Measurements from ENCODE around the gene GANAB.
"Not testable (repeated sequence)": the region's sequence is repeated elsewhere in the genome, so short reads cannot be mapped to it uniquely, and the experiment has no call there.

The GANAB gene

DNA sequence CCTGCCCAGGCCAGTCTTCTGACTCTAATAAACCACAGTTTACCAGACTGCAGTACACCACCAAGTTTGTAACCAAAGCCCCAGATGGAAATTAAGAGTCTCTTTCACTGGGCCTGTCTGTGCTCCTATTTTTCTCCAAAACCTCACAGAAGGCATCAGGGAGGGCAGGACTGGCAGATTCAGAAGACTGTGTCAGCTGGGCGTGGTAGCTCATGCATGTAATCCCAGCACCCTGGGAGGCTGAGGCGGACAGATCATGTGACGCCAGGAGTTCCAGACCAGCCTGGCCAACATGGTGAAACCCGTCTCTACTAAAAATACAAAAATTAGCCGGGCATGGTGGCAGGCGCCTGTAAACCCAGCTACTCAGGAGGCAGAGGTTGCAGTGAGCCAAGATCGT is 61.1 kb downstream of the GANAB start:
- H3K27me3 ChIP-seq (ENCODE audit: insufficient read depth, low read length); H3K27ac ChIP-seq (ENCODE audit: low read depth, low read length); H2AFZ ChIP-seq (ENCODE audit: low read length, unreplicated experiment); H3K4me3 ChIP-seq (ENCODE audit: low read depth, low read length): not testable (repeated sequence)
- Histone ChIP-seq H3K36me3 (ENCODE audit: insufficient read depth, low read length) (peaks cover 15% of the 10 kb centered on the region; the same call in 1 of the 2 replicates), H3K4me1 (ENCODE audit: control insufficient read depth, insufficient read depth, low read length, unreplicated experiment) (peaks cover 18% of the 10 kb centered on the region), H3K79me2 (ENCODE audit: control insufficient read depth, insufficient read depth, low read length, unreplicated experiment) (peaks cover 22% of the 10 kb centered on the region)

DNA sequence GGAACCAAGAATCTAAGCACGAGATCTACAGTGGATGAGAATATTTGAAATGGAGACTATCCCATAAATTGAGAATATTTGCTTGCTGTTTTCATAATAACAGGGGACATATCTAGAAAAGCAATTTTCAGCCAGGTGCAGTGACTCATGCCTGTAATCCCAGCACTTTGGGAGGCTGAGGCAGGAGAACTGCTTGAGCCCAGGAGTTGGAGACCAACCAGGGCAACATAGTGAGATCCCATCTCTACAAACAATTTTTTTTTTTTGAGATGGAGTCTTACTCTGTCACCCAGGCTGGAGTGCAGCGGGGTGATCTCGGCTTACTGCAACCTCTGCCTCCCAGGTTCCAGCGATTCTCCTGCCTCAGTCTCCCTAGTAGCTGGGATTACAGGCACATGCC is 64.7 kb downstream of the GANAB start:
- H2AFZ ChIP-seq (ENCODE audit: low read length, unreplicated experiment); H3K4me1 ChIP-seq (ENCODE audit: control insufficient read depth, insufficient read depth, low read length, unreplicated experiment); H3K27me3 ChIP-seq (ENCODE audit: insufficient read depth, low read length); H3K27ac ChIP-seq (ENCODE audit: low read depth, low read length); H3K79me2 ChIP-seq (ENCODE audit: control insufficient read depth, insufficient read depth, low read length, unreplicated experiment); H3K4me3 ChIP-seq (ENCODE audit: low read depth, low read length): not testable (repeated sequence)
- H3K36me3 ChIP-seq (ENCODE audit: insufficient read depth, low read length), result peaks cover 15% of the 10 kb centered on the region; the same call in 1 of the 2 replicates

GRCh38 chr11:62580959-62581715 is 65.3 kb downstream of the GANAB start:
- peaks cover 13% of the 10 kb centered on the region; the same call in 1 of the 2 replicates for H3K36me3 ChIP-seq (ENCODE audit: insufficient read depth, low read length)
- H3K4me3 ChIP-seq (ENCODE audit: low read depth, low read length), result no peak overlapping the region
- no peaks in the 10 kb centered on the region for H3K27me3 ChIP-seq (ENCODE audit: insufficient read depth, low read length)
- no peak overlapping the region for H2AFZ ChIP-seq (ENCODE audit: low read length, unreplicated experiment)
- peaks cover 14% of the 10 kb centered on the region for H3K79me2 ChIP-seq (ENCODE audit: control insufficient read depth, insufficient read depth, low read length, unreplicated experiment)
- no peak overlapping the region for H3K27ac ChIP-seq (ENCODE audit: low read depth, low read length)
- H3K4me1 ChIP-seq (ENCODE audit: control insufficient read depth, insufficient read depth, low read length, unreplicated experiment), result peaks cover 12% of the 10 kb centered on the region

DNA sequence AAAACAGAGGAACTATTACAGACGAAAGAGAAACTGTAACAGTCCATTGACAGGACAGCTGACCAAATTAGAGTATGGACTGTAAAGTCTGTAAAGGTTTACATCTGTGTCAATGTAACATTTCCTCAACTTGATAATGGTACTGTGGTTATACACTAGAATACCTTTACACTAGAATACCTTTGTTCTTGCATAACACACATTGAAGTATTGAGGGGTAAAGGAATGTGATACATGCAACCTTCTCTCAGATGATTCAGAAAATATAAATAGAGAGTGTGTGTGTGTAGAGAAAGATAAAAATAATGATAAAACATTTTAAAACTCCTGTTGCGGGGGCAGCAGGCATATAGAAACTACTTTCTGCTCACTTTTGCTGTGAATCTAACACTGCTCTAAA is 67.2 kb downstream of the GANAB start:
- Histone ChIP-seq H3K4me3 (ENCODE audit: low read depth, low read length) (no peak overlapping the region), H3K27ac (ENCODE audit: low read depth, low read length) (no peak overlapping the region), H3K27me3 (ENCODE audit: insufficient read depth, low read length) (no peaks in the 10 kb centered on the region), H3K36me3 (ENCODE audit: insufficient read depth, low read length) (peaks cover 12% of the 10 kb centered on the region; the same call in 1 of the 2 replicates), H2AFZ (ENCODE audit: low read length, unreplicated experiment) (no peak overlapping the region), H3K79me2 (ENCODE audit: control insufficient read depth, insufficient read depth, low read length, unreplicated experiment) (peaks cover 25% of the 10 kb centered on the region), H3K4me1 (ENCODE audit: control insufficient read depth, insufficient read depth, low read length, unreplicated experiment) (peaks cover 24% of the 10 kb centered on the region)

GRCh38 chr11:62578541-62578940 is 67.9 kb downstream of the GANAB start:
- no peak overlapping the region for H3K27ac ChIP-seq (ENCODE audit: low read depth, low read length)
- H3K27me3 ChIP-seq (ENCODE audit: insufficient read depth, low read length), result no peaks in the 10 kb centered on the region
- H3K36me3 ChIP-seq (ENCODE audit: insufficient read depth, low read length), result peaks cover 8% of the 10 kb centered on the region; the same call in 1 of the 2 replicates
- peaks cover 27% of the 10 kb centered on the region for H3K79me2 ChIP-seq (ENCODE audit: control insufficient read depth, insufficient read depth, low read length, unreplicated experiment)
- no peak overlapping the region for H2AFZ ChIP-seq (ENCODE audit: low read length, unreplicated experiment)
- no peak overlapping the region for H3K4me3 ChIP-seq (ENCODE audit: low read depth, low read length)
- peaks cover 24% of the 10 kb centered on the region for H3K4me1 ChIP-seq (ENCODE audit: control insufficient read depth, insufficient read depth, low read length, unreplicated experiment)

DNA sequence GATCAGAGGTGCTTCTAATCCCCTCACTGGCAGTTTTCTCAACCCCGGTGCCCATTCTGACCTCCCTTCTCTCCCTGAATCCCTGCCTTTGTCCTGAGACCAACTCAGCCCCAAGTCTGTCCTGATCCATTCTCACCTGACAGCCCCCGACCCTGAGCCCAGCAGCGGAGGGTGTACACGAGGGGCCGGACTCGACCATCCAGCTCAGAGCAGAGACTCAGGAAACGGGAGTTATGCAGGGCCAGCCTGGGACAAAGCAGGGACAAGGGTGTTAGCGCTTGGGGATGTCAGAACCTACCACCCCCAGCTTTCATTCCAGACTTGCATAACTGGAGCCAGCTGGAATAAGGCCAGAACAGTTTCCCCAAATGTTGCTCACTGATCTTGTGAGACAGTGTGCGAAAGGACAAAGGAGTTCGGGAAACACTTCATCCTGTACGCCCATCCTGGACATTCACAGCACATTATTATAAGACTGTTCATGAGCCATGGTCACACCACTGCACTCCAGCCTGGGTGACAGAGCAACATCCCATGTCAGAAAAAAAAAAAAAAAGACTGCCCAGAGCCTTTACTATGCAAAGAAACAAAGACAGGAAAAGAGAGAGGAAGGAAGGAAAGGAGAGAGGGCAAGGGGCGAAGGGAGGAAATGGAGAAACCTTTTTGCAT is 69.2 kb downstream of the GANAB start:
- Histone ChIP-seq H3K27me3 (ENCODE audit: insufficient read depth, low read length) (no peaks in the 10 kb centered on the region), H3K79me2 (ENCODE audit: control insufficient read depth, insufficient read depth, low read length, unreplicated experiment) (peaks cover 40% of the 10 kb centered on the region), H3K36me3 (ENCODE audit: insufficient read depth, low read length) (peaks cover 10% of the 10 kb centered on the region; the same call in 1 of the 2 replicates), H3K27ac (ENCODE audit: low read depth, low read length) (peak overlapping the region; percentile 38; the same call in 1 of the 2 replicates), H3K4me1 (ENCODE audit: control insufficient read depth, insufficient read depth, low read length, unreplicated experiment) (peaks cover 27% of the 10 kb centered on the region), H3K4me3 (ENCODE audit: low read depth, low read length) (no peak overlapping the region), H2AFZ (ENCODE audit: low read length, unreplicated experiment) (no peak overlapping the region)

GRCh38 chr11:62575837-62576236 is 70.6 kb downstream of the GANAB start:
- H3K27me3 ChIP-seq (ENCODE audit: insufficient read depth, low read length), result no peaks in the 10 kb centered on the region
- no peak overlapping the region for H3K27ac ChIP-seq (ENCODE audit: low read depth, low read length)
- peaks cover 40% of the 10 kb centered on the region for H3K4me1 ChIP-seq (ENCODE audit: control insufficient read depth, insufficient read depth, low read length, unreplicated experiment)
- peaks cover 19% of the 10 kb centered on the region; the same call in 1 of the 2 replicates for H3K36me3 ChIP-seq (ENCODE audit: insufficient read depth, low read length)
- peaks cover 54% of the 10 kb centered on the region for H3K79me2 ChIP-seq (ENCODE audit: control insufficient read depth, insufficient read depth, low read length, unreplicated experiment)
- H2AFZ ChIP-seq (ENCODE audit: low read length, unreplicated experiment), result no peak overlapping the region
- H3K4me3 ChIP-seq (ENCODE audit: low read depth, low read length), result peak overlapping the region; percentile 86

DNA sequence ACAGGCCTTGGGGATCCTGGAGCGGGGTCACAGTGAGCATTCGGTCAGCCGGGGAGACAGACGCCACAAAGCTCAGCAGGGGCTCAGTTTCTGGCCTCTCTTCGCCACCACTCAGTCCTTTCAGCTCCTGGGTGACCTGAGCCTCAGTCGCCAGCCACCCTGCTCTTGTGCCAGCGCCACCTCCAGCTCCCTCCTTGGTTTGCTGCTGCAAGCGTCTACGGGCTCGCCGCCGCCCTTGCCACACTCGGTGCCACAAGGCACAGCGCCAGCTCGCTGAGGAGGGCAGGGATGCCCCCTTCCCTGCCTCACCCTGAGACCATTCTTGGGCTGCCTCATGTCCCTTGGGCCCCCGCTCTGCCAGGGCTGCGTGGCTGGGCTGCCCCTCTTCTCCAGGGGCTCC is 71.3 kb downstream of the GANAB start:
- Histone ChIP-seq H3K79me2 (ENCODE audit: control insufficient read depth, insufficient read depth, low read length, unreplicated experiment) (peaks cover 61% of the 10 kb centered on the region), H3K27ac (ENCODE audit: low read depth, low read length) (peak overlapping the region; percentile 80), H2AFZ (ENCODE audit: low read length, unreplicated experiment) (no peak overlapping the region), H3K36me3 (ENCODE audit: insufficient read depth, low read length) (peaks cover 19% of the 10 kb centered on the region; the same call in 1 of the 2 replicates), H3K4me1 (ENCODE audit: control insufficient read depth, insufficient read depth, low read length, unreplicated experiment) (peaks cover 44% of the 10 kb centered on the region), H3K27me3 (ENCODE audit: insufficient read depth, low read length) (no peaks in the 10 kb centered on the region), H3K4me3 (ENCODE audit: low read depth, low read length) (peak overlapping the region; percentile 86)
